Measurements from ENCODE around the gene PPP2R2D. TPM values are rescaled to one million over a fixed set of nuclear protein-coding genes. Genes with fewer than 3 reads are reported as not detected.
A peak's percentile ranks its signal among the peaks of the same experiment; 100 is the strongest.

Gene PPP2R2D
- total RNA-seq, 1 donor from 2014 or later = 34.2 TPM

DNA sequence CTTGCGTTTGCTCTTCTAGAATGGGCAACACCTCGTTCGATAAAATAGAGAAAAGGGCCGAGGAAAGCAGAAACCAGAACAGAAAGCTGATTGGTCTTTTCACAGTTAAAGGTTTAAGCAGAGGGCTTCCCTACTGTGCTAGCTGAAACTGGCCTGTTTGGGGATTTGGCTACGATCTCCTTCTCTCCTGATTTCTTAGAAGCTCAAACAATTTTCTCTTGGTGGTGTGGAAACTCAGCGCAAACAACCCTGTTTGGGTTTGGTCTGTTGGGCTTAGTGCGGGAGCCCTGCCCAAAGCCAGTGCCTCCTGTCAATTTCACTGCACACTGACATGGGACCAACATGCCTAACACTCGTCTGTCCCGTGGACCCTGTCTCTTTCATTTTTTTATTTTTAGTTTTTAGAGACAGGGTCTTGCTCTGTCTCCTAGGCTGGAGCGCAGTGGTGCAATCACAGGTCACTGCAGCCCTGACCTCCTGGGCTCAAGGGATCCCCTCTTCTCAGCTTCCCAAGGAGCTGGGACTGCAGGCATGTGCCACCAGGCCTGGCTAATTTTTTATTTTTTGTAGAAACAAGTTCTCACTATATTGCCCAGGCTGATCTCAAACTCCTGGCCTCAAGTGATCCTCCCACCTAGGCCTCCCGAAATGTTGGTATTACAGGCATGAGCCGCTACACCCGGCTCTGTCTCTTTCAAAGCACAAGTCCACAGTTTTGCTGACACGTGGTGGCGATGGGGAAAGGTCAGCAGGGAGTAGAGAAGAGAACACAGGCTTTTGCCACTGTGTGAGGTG lies 97.4 kb downstream of the PPP2R2D start:
- H3K4me3 ChIP-seq (ENCODE audit: low read depth, low read length) = no peak overlapping the region
- DNase-seq (ENCODE audit: low read depth) (no peak), FAIRE-seq (no peak)
- TF ChIP-seq CTCF (IDR thresholded peaks at IDR 0.05; ENCODE audit: insufficient read depth, low read length, severe bottlenecking) = no peak
- H3K36me3 ChIP-seq (ENCODE audit: control insufficient read depth, insufficient read depth, low read length) = no peaks in the 10 kb centered on the region
- H3K27me3 ChIP-seq (ENCODE audit: control insufficient read depth, insufficient read depth, low read length) = no peaks in the 10 kb centered on the region

- no peak overlapping the region for H3K4me3 ChIP-seq (ENCODE audit: low read depth, low read length)
- no peaks in the 10 kb centered on the region for H3K36me3 ChIP-seq (ENCODE audit: control insufficient read depth, insufficient read depth, low read length)
- no peak for DNase-seq (ENCODE audit: low read depth)
- no peak for TF ChIP-seq CTCF (IDR thresholded peaks at IDR 0.05; ENCODE audit: insufficient read depth, low read length, severe bottlenecking)
- FAIRE-seq = no peak
- H3K27me3 ChIP-seq (ENCODE audit: control insufficient read depth, insufficient read depth, low read length) = no peaks in the 10 kb centered on the region
Observed at GRCh38 chr10:131998845-131999681, 98.3 kb downstream of the PPP2R2D start.

DNA sequence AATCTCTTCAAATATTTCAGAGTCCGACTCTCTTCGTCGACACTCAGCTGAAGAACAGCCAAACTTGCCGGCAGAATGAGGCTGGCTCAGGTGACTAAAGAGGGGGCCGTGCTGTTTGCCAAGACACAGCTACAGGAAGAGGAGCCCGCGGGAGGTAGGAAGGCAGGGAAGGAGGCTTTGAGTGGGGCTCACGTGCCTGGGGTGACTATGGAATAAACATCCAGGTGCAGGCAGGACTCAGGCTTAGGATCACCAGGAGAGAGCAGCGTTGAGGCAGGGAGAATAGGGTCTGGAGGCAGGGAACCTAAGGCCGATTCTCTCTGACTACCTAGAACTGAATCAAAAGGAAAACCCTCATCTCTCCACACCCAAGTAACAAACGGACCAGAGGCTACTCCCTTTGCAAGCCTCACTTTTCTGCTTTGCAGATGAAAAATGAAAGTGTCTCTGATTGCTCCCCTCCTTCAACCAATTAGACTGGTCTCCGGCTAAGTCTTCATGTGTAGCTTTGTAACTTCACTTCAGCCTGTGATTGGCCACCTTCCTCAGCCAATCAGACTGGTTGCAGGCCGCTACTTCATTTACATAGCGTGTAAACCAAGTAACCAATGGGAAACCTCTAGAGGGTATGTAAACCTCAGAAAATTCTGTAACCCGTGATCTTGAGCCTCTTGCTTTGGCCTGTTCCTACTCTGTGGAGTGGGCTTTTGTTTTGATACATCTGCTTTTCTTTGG lies 100.6 kb downstream of the PPP2R2D start:
- DNase-seq (ENCODE audit: low read depth) (peak; percentile 37), FAIRE-seq (no peak)
- TF ChIP-seq CTCF (IDR thresholded peaks at IDR 0.05; ENCODE audit: insufficient read depth, low read length, severe bottlenecking) = peak; percentile 24
- Histone ChIP-seq H3K4me3 (ENCODE audit: low read depth, low read length) (no peak overlapping the region), H3K36me3 (ENCODE audit: control insufficient read depth, insufficient read depth, low read length) (no peaks in the 10 kb centered on the region), H3K27me3 (ENCODE audit: control insufficient read depth, insufficient read depth, low read length) (no peaks in the 10 kb centered on the region)

- H3K4me3 ChIP-seq (ENCODE audit: low read depth, low read length) = no peak overlapping the region
- FAIRE-seq (no peak), DNase-seq (ENCODE audit: low read depth) (no peak)
- TF ChIP-seq CTCF (IDR thresholded peaks at IDR 0.05; ENCODE audit: insufficient read depth, low read length, severe bottlenecking) = no peak
- H3K27me3 ChIP-seq (ENCODE audit: control insufficient read depth, insufficient read depth, low read length) = no peaks in the 10 kb centered on the region
- no peaks in the 10 kb centered on the region for H3K36me3 ChIP-seq (ENCODE audit: control insufficient read depth, insufficient read depth, low read length)
Observed at GRCh38 chr10:132002004-132002403, 101.2 kb downstream of the PPP2R2D start.

GRCh38 chr10:132003282-132003924 lies 102.6 kb downstream of the PPP2R2D start:
- Histone ChIP-seq H3K36me3 (ENCODE audit: control insufficient read depth, insufficient read depth, low read length) (no peaks in the 10 kb centered on the region), H3K4me3 (ENCODE audit: low read depth, low read length) (no peak overlapping the region), H3K27me3 (ENCODE audit: control insufficient read depth, insufficient read depth, low read length) (no peaks in the 10 kb centered on the region)
- DNase-seq (ENCODE audit: low read depth) (no peak), FAIRE-seq (no peak)
- no peak for TF ChIP-seq CTCF (IDR thresholded peaks at IDR 0.05; ENCODE audit: insufficient read depth, low read length, severe bottlenecking)

All from bronchial epithelial cell (primary cell).